ENCODE results near the gene SIGLEC5. TPM values are rescaled to one million over a fixed set of nuclear protein-coding genes. Genes with fewer than 3 reads are reported as not detected.

The SIGLEC5 gene
- total RNA-seq, 1 experiment from 2014 or later = not detected

- H3K27me3 ChIP-seq (replicated peaks; ENCODE audit: insufficient read depth, low read depth, low read length, poor library complexity) = peaks cover 31% of the 10 kb centered on the region
- no peak for TF ChIP-seq CTCF (conservative IDR thresholded peaks at IDR 0.05; ENCODE audit: low read depth, low read length)
- no peak for TF ChIP-seq EZH2 (IDR thresholded peaks at IDR 0.05; ENCODE audit: borderline replicate concordance, low read depth, low read length, poor library complexity, severe bottlenecking)
- BruUV-seq (replicated peaks) = no TSS peak
- H3K36me3 ChIP-seq (ENCODE audit: insufficient read depth, low read length, poor library complexity, severe bottlenecking) = no peaks in the 10 kb centered on the region
- CTCF ChIA-PET = no interaction called here
- intact Hi-C loops (cut with micrococcal nuclease; ENCODE audit: unreplicated experiment) = no loop called here
- no peak for DNase-seq (ENCODE audit: low spot score)
- no peak overlapping the region for H3K4me3 ChIP-seq (ENCODE audit: low read depth, low read length, poor library complexity, severe bottlenecking)
- no peak overlapping the region for H3K27ac ChIP-seq (ENCODE audit: low read depth, low read length, poor library complexity, severe bottlenecking)
- H3K9me3 ChIP-seq (ENCODE audit: low read depth, low read length, poor library complexity, severe bottlenecking) = no peaks in the 10 kb centered on the region
- H3K4me1 ChIP-seq (ENCODE audit: insufficient read depth, low read length, poor library complexity, severe bottlenecking) = no peaks in the 10 kb centered on the region
- POLR2A ChIA-PET (ENCODE audit: low non-redundant PET) = interaction anchor here (0.8 kb wide), 1 partner anchor 17 kb away, joined by 11 read pairs; no protein-coding TSS in a partner anchor
Observed at GRCh38 chr19:51632126-51632525, 1.9 kb upstream of the SIGLEC5 start.

GRCh38 chr19:51628153-51628939 is 1.9 kb downstream of the SIGLEC5 start:
- Histone ChIP-seq H3K4me1 (ENCODE audit: insufficient read depth, low read length, poor library complexity, severe bottlenecking) (no peaks in the 10 kb centered on the region), H3K27me3 (replicated peaks; ENCODE audit: insufficient read depth, low read depth, low read length, poor library complexity) (peaks cover 56% of the 10 kb centered on the region), H3K9me3 (ENCODE audit: low read depth, low read length, poor library complexity, severe bottlenecking) (no peaks in the 10 kb centered on the region), H3K27ac (ENCODE audit: low read depth, low read length, poor library complexity, severe bottlenecking) (no peak overlapping the region), H3K36me3 (ENCODE audit: insufficient read depth, low read length, poor library complexity, severe bottlenecking) (no peaks in the 10 kb centered on the region), H3K4me3 (ENCODE audit: low read depth, low read length, poor library complexity, severe bottlenecking) (no peak overlapping the region)
- POLR2A ChIA-PET (ENCODE audit: low non-redundant PET) = no interaction called here
- no TSS peak for BruUV-seq (replicated peaks)
- no peak for TF ChIP-seq EZH2 (IDR thresholded peaks at IDR 0.05; ENCODE audit: borderline replicate concordance, low read depth, low read length, poor library complexity, severe bottlenecking)
- TF ChIP-seq CTCF (conservative IDR thresholded peaks at IDR 0.05; ENCODE audit: low read depth, low read length) = no peak
- CTCF ChIA-PET = no interaction called here
- intact Hi-C loops (cut with micrococcal nuclease; ENCODE audit: unreplicated experiment) = loop anchor here (2.0 kb wide), 1 partner anchor 18 kb away; the partner anchor contains the start of gene SIGLEC14
- DNase-seq (ENCODE audit: low spot score) = no peak

GRCh38 chr19:51627491-51628138 is 2.6 kb downstream of the SIGLEC5 start:
- Histone ChIP-seq H3K27me3 (replicated peaks; ENCODE audit: insufficient read depth, low read depth, low read length, poor library complexity) (peaks cover 57% of the 10 kb centered on the region), H3K36me3 (ENCODE audit: insufficient read depth, low read length, poor library complexity, severe bottlenecking) (no peaks in the 10 kb centered on the region), H3K4me3 (ENCODE audit: low read depth, low read length, poor library complexity, severe bottlenecking) (no peak overlapping the region), H3K4me1 (ENCODE audit: insufficient read depth, low read length, poor library complexity, severe bottlenecking) (no peaks in the 10 kb centered on the region), H3K9me3 (ENCODE audit: low read depth, low read length, poor library complexity, severe bottlenecking) (no peaks in the 10 kb centered on the region), H3K27ac (ENCODE audit: low read depth, low read length, poor library complexity, severe bottlenecking) (no peak overlapping the region)
- TF ChIP-seq CTCF (conservative IDR thresholded peaks at IDR 0.05; ENCODE audit: low read depth, low read length) = no peak
- TF ChIP-seq EZH2 (IDR thresholded peaks at IDR 0.05; ENCODE audit: borderline replicate concordance, low read depth, low read length, poor library complexity, severe bottlenecking) = no peak
- no peak for DNase-seq (ENCODE audit: low spot score)
- no TSS peak for BruUV-seq (replicated peaks)
- ChIA-PET POLR2A (ENCODE audit: low non-redundant PET) (no interaction called here), CTCF (no interaction called here)
- intact Hi-C loops (cut with micrococcal nuclease; ENCODE audit: unreplicated experiment) = loop anchor here (2.0 kb wide), 1 partner anchor 19 kb away; the partner anchor contains the start of gene SIGLEC14

All from A673 (cell line).